ENCODE measurements around the gene PIM2. TPM values are rescaled to one million over a fixed set of nuclear protein-coding genes. Genes with fewer than 3 reads are reported as not detected.
A peak's percentile ranks its signal among the peaks of the same experiment; 100 is the strongest.

PIM2 gene
- total RNA-seq, 4 donors from 2014 or later: 4.7 to 7.4 (median 7.0) TPM

- ATAC-seq: no peak
- WGBS, 2 donors (ENCODE audit: low coverage in 1 of 2): 80% methylated on average over 1 of the region's 2 CpGs; no CpG with 5 or more reads in 1 of the 2 donors
These were observed 21.7 kb upstream of the PIM2 start for GRCh38 chrX:48940404-48940955.

GRCh38 chrX:48939524-48940228 is 20.9 kb upstream of the PIM2 start:
- TF ChIP-seq, protein P1, sequence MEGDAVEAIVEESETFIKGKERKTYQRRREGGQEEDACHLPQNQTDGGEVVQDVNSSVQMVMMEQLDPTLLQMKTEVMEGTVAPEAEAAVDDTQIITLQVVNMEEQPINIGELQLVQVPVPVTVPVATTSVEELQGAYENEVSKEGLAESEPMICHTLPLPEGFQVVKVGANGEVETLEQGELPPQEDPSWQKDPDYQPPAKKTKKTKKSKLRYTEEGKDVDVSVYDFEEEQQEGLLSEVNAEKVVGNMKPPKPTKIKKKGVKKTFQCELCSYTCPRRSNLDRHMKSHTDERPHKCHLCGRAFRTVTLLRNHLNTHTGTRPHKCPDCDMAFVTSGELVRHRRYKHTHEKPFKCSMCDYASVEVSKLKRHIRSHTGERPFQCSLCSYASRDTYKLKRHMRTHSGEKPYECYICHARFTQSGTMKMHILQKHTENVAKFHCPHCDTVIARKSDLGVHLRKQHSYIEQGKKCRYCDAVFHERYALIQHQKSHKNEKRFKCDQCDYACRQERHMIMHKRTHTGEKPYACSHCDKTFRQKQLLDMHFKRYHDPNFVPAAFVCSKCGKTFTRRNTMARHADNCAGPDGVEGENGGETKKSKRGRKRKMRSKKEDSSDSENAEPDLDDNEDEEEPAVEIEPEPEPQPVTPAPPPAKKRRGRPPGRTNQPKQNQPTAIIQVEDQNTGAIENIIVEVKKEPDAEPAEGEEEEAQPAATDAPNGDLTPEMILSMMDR (IDR thresholded peaks at IDR 0.05): no peak
- TF ChIP-seq POLR2AphosphoS5 (IDR thresholded peaks at IDR 0.05): no peak
- TF ChIP-seq EP300 (IDR thresholded peaks at IDR 0.05): no peak
- Histone ChIP-seq H3K27ac (peak overlapping the region in 1 of 4 donors; percentile 6), H3K4me1 (peaks cover 0 to 45% (median 0%) of the 10 kb centered on the region in 3 donors), H3K36me3 (peaks cover 0 to 35% of the 10 kb centered on the region in 2 donors), H3K9me3 (no peaks in the 10 kb centered on the region), H3K27me3 (no peaks in the 10 kb centered on the region), H3K4me3 (no peak overlapping the region)
- ATAC-seq: no peak
- WGBS, 2 donors (ENCODE audit: low coverage in 1 of 2): no CpG with 5 or more reads among the region's 3 CpGs

More at GRCh38 chrX:48940404-48940955, 21.7 kb upstream of the PIM2 start:
- H3K9me3 ChIP-seq: no peaks in the 10 kb centered on the region
- TF ChIP-seq, protein P1 (IDR thresholded peaks at IDR 0.05): no peak
- no peak for TF ChIP-seq POLR2A (IDR thresholded peaks at IDR 0.05)
- no peak for TF ChIP-seq EP300 (IDR thresholded peaks at IDR 0.05)
- TF ChIP-seq POLR2AphosphoS5 (IDR thresholded peaks at IDR 0.05): no peak
- no peak overlapping the region for H3K4me3 ChIP-seq
- no peaks in the 10 kb centered on the region for H3K27me3 ChIP-seq
- peaks cover 0 to 29% of the 10 kb centered on the region in 2 donors for H3K36me3 ChIP-seq
- H3K4me1 ChIP-seq: peaks cover 0 to 46% (median 0%) of the 10 kb centered on the region in 3 donors
- H3K27ac ChIP-seq: no peak overlapping the region

DNA sequence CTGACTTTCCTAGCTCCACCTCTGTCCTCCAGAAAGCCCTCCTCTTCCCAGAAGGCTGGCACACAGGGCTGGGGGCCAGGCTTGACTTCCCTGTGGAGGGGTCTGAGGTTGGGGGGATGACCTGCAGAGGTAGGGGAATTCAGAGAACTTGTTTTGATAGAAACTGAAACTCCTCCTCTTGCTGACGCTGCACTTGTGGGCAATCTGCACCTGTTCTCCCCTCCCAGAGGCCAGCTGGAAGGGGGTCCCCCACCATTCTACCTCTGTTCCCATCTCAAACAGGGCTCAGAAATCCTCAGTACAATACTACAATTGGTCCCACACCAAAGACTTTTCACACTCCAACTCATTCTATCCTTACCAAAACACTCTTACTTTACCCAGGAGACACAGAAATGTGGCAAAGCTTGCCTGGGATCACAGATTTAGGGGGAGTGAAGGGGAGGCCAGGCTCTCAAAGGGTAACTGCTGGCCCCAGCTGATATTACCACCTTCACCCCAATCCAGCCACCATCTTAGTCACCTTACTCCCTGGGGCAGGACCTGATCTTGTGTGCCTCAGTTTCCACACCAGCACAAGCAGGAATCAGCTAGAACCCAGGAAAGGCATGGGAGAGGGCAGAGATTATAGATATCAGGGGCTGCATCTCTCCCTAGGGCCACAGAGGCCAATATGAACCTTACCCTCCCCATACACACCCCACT is 20.0 kb upstream of the PIM2 start:
- TF ChIP-seq EP300 (IDR thresholded peaks at IDR 0.05) (no peak), POLR2A (IDR thresholded peaks at IDR 0.05) (no peak)
- TF ChIP-seq, protein P1 (IDR thresholded peaks at IDR 0.05): no peak
- Histone ChIP-seq H3K4me1 (peaks cover 0 to 45% (median 0%) of the 10 kb centered on the region in 3 donors), H3K27ac (peak overlapping the region in 1 of 4 donors; percentile 6), H3K9me3 (no peaks in the 10 kb centered on the region), H3K4me3 (no peak overlapping the region), H3K36me3 (peaks cover 0 to 39% of the 10 kb centered on the region in 2 donors), H3K27me3 (no peaks in the 10 kb centered on the region)
- ATAC-seq: no peak
- 60% methylated on average over 1 of the region's 1 CpG; no CpG with 5 or more reads in 1 of the 2 donors for WGBS, 2 donors (ENCODE audit: low coverage in 1 of 2)

DNA sequence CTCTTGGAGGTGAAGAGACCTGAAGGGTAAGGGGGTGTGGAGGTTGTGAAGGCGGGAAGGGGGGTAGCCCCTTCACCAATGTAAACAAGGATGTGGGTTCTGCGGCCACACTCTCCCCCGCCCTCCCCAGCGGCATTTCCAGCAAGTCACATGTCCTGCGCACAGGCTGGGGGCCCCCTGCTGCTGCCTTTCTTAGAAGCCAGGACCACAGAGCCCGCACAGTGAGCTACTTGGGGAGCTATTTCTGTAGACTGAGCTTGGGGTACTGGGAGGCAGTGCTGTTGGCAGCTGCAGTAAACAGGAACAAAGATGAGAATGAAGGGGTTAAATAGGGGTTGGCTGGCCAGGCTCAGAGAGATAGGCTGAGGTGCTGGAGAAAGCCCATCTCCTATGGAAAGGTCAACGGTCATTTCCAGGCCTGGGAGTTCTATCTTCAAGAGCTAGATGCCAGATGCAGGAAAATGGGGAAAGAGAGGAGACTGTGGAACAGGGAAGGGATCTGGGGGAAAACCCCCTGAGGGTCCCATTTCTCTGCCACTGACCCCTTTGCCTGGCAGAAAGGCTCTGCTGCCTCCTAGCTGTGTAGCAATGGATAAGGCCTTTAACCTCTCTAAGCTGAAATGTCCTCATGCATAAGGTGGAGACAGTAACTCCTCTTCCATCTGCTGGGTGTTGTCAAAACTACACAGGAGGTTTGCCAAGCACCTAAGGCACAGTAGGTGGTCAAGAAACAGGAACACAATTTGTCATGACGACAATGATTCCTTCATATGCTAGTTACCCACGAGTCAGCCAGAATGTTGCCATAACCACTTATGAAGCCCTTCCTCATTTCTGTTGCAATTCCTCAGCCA is 18.5 kb upstream of the PIM2 start:
- H3K4me1 ChIP-seq: peaks cover 0 to 45% (median 0%) of the 10 kb centered on the region in 3 donors
- H3K4me3 ChIP-seq: no peak overlapping the region
- WGBS, 2 donors (ENCODE audit: low coverage in 1 of 2): 27 to 31% methylated on average over 2 to 4 of the region's 9 CpGs

More for the DNA sequence above, 18.5 kb upstream of the PIM2 start:
- ATAC-seq: peak; percentile 23
- peaks cover 0 to 42% of the 10 kb centered on the region in 2 donors for H3K36me3 ChIP-seq
- H3K9me3 ChIP-seq: no peaks in the 10 kb centered on the region
- H3K27ac ChIP-seq: peak overlapping the region in 2 of 4 donors; percentile 27 to 45
- no peaks in the 10 kb centered on the region for H3K27me3 ChIP-seq
- TF ChIP-seq POLR2A (IDR thresholded peaks at IDR 0.05) (no peak), POLR2AphosphoS5 (IDR thresholded peaks at IDR 0.05) (no peak), EP300 (IDR thresholded peaks at IDR 0.05) (no peak)
- TF ChIP-seq, protein P1 (IDR thresholded peaks at IDR 0.05): no peak

All from gastroesophageal sphincter (tissue), 4 donors.